Activated naive CD4-positive, alpha-beta T cell treated with anti-CD3 and anti-CD28 coated beads, Interleukin-2, amount 50 U/mL, for 24 hours (primary cell): ENCODE data around the gene CACNB4.
"Not testable (repeated sequence)": the region's sequence is repeated elsewhere in the genome, so short reads cannot be mapped to it uniquely, and the experiment has no call there.

Experiments used
- H3K27ac Mint-ChIP-seq: one replicate; pipeline ENCODE4 v1.8.0; 2021; ENCODE audit warnings: mild to moderate bottlenecking, mixed read lengths
- H3K27me3 Mint-ChIP-seq: one replicate; pipeline ENCODE4 v1.8.0; 2021; ENCODE audit warnings: mixed read lengths
- H3K36me3 Mint-ChIP-seq: one replicate; pipeline ENCODE4 v1.8.0; 2021; ENCODE audit warnings: mixed read lengths
- H3K4me1 Mint-ChIP-seq: one replicate; pipeline ENCODE4 v1.8.0; 2021; ENCODE audit warnings: mixed read lengths
- H3K4me3 Mint-ChIP-seq: one replicate; pipeline ENCODE4 v1.8.0; 2021; ENCODE audit warnings: mild to moderate bottlenecking, mixed read lengths
- H3K9me3 Mint-ChIP-seq: one replicate; pipeline ENCODE4 v1.8.0; 2021; ENCODE audit warnings: mixed read lengths

The CACNB4 gene

DNA sequence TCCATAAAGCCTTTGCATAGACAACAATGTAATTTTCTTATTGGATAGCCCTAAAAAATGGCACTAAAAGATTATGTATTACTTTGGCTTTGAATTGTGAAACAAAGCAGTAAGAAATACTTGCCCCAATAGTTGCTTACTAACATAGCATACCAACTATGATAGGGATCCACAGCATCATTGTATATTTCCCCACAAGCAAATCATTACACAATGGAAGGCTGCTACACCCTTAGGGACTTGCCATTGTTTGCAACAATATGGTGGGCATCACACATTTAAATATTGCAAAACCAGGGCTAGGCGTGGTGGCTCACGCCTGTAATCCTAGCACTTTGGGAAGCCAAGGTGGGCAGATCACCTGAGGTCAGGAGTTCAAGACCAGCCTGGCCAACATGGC, 74.4 kb downstream of the CACNB4 start:
- Mint-ChIP-seq H3K4me3 (no peak overlapping the region), H3K9me3 (no peaks in the 10 kb centered on the region), H3K36me3 (no peaks in the 10 kb centered on the region), H3K27ac (no peak overlapping the region), H3K27me3 (peaks cover under 1% of the 10 kb centered on the region), H3K4me1 (peaks cover 11% of the 10 kb centered on the region)

DNA sequence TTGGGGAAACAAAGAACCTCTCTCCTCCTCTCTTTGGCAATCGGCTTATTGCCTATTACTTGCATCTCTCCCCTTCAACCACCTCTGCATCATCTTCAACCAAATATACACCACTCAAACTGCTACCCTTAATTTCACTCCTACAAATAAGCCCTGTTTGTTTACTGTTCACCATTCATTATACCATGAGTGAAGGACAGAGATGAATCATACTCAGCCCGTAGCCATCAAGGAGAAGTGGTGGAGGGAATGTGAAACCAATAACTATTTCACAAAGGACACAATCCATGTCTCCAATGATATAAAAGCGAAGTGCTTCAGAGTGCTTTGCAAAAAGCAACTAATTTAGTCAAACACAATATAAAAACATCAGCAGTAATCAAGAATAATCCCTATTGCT, 76.8 kb downstream of the CACNB4 start:
- H3K4me3 Mint-ChIP-seq: no peak overlapping the region
- peaks cover 2% of the 10 kb centered on the region for H3K27me3 Mint-ChIP-seq
- H3K36me3 Mint-ChIP-seq: no peaks in the 10 kb centered on the region
- peaks cover 11% of the 10 kb centered on the region for H3K4me1 Mint-ChIP-seq
- H3K9me3 Mint-ChIP-seq: no peaks in the 10 kb centered on the region
- no peak overlapping the region for H3K27ac Mint-ChIP-seq

DNA sequence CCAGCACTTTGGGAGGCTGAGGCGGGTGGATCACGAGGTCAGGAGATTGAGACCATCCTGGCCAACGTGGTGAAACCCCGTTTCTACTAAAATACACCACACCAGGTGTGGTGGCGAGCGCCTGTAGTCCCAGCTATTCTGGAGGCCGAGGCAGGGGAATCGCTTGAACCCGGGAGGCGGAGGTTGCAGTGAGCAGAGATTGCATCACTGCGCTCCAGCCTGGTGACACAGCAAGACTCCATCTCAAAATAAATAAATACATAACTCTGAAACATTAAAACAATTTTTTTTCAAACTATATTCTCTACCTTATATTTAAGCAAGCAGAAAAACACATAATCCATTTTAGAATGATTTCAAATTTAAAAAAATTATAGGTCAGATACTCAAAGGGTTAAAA, 77.8 kb downstream of the CACNB4 start:
- not testable (repeated sequence) for H3K4me1 Mint-ChIP-seq, H3K27me3 Mint-ChIP-seq, H3K4me3 Mint-ChIP-seq, H3K9me3 Mint-ChIP-seq, H3K27ac Mint-ChIP-seq, H3K36me3 Mint-ChIP-seq

DNA sequence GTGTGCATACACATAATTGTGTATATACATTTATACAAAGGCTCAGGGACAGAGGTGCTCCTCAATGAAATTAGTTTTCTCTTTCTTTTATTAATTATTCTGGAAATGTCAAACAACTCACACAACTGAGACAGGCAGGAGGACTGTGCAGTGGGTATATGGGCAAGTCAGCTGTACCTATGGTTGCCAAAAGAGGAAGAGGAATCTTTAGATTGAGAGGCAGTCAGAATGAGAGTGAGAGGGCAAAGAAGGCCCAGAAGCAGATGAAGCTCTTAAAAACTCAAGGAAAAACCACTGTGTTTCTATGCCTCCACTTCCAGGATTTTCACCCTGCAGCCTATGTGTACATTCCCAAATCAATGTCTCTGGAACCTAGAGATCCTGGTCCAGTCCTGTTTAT, 79.1 kb downstream of the CACNB4 start:
- Mint-ChIP-seq H3K9me3 (no peaks in the 10 kb centered on the region), H3K27me3 (peaks cover 2% of the 10 kb centered on the region), H3K27ac (no peak overlapping the region), H3K4me3 (no peak overlapping the region), H3K4me1 (no peaks in the 10 kb centered on the region), H3K36me3 (no peaks in the 10 kb centered on the region)

DNA sequence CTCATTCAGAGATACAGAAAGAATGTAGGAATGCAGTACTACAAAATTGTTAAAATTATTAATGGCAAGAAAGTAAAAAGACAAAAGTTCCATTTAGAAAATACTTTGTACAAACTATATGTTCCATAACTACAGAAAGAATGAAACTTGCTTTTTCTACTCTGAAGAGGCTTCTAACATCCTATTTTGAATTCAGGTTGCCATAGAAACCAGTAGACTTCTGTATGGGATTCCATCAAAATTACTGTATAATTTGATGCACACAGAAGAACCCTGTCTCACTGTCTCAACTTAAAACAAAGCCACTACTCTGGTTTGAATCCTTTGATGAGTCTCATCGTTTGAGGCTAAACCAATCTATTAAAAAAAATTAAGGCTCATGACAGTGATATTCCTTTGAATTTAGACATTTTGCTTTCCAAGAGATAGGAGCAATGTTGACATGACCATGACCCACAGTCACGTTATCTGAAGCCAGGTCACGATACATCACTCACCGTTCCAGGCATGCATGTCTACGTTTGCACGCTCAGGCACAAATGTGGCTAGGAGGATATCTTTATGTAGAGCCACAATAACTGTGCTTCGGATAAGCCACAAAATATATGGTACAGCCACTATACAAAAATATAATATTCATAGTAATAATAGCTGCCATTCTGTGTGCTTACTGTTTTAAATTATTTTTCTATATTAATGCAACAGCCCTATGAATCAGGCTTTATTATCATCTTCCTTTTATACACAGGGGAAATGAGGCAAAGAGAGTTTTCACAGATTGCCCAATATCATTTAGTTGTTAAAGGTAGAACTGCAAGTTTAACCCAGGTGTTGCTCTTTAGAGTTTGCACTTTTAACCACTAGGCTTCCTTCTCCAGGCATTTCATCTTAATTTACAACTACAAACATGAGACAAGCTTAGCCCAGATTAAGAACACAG, 82.4 kb downstream of the CACNB4 start:
- H3K4me3 Mint-ChIP-seq: no peak overlapping the region
- H3K9me3 Mint-ChIP-seq: no peaks in the 10 kb centered on the region
- H3K36me3 Mint-ChIP-seq: no peaks in the 10 kb centered on the region
- H3K27ac Mint-ChIP-seq: no peak overlapping the region
- H3K27me3 Mint-ChIP-seq: peaks cover 2% of the 10 kb centered on the region
- H3K4me1 Mint-ChIP-seq: no peaks in the 10 kb centered on the region

DNA sequence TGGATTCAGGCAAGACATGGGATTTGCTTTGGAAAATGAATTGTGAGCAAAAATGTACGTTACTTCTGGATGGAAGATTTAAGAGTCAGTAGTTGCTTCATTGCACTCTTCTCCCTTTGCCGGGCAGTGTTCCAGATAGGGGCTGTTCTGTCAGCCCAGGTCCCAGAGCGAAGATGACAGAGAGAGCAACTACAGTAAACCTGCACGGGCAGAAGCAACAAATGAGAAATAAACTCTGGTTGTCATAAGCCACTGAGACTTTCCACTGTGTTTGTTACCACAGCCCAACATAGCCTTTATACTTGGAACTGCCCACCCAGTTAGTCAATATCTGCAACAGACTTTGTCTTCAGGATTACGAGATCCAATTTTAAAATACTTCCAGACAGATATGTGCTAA, 83.3 kb downstream of the CACNB4 start:
- H3K27me3 Mint-ChIP-seq: peaks cover 2% of the 10 kb centered on the region
- no peaks in the 10 kb centered on the region for H3K4me1 Mint-ChIP-seq
- no peaks in the 10 kb centered on the region for H3K36me3 Mint-ChIP-seq
- no peaks in the 10 kb centered on the region for H3K9me3 Mint-ChIP-seq
- no peak overlapping the region for H3K4me3 Mint-ChIP-seq
- H3K27ac Mint-ChIP-seq: no peak overlapping the region

DNA sequence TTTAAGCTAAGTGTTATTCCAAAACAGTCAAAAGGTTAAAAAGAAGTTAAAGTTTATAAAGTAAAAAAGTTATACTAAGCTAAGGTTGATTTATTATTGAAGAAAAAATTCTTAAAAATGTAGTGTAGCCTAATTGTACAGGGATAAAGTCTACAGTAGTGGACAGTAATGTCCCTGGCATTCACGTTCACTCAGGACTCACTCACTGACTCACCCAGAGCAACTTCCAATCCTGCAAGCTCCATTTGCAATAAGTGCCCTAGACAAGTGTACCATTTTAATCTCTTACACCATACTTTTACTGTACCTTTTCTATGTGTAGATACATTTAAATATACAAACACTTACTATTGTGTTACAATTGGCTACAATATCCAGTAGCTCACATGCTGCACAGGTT, 86.1 kb downstream of the CACNB4 start:
- Mint-ChIP-seq H3K9me3 (no peaks in the 10 kb centered on the region), H3K27me3 (no peaks in the 10 kb centered on the region), H3K27ac (no peak overlapping the region), H3K36me3 (no peaks in the 10 kb centered on the region), H3K4me1 (no peaks in the 10 kb centered on the region), H3K4me3 (no peak overlapping the region)

DNA sequence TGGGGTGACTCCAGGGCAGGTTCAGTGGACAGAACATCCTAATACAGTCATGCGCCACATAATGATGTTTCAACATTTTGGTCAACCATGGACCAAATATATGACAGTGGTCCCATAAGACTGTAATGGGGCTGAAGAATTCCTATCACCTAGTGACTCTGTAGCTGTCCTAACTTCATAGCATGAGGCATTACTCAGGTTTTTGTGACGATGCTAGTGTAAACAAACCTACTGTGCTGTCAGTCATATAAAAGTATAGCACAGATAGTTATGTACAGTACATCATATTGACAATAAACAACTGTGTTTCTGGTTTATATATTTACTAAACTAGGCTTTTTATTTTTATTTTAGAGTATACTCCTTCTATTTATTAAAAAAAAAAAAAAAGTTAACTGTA, 87.1 kb downstream of the CACNB4 start:
- Mint-ChIP-seq H3K36me3 (no peaks in the 10 kb centered on the region), H3K27me3 (no peaks in the 10 kb centered on the region), H3K27ac (no peak overlapping the region), H3K4me1 (no peaks in the 10 kb centered on the region), H3K4me3 (no peak overlapping the region), H3K9me3 (no peaks in the 10 kb centered on the region)

DNA sequence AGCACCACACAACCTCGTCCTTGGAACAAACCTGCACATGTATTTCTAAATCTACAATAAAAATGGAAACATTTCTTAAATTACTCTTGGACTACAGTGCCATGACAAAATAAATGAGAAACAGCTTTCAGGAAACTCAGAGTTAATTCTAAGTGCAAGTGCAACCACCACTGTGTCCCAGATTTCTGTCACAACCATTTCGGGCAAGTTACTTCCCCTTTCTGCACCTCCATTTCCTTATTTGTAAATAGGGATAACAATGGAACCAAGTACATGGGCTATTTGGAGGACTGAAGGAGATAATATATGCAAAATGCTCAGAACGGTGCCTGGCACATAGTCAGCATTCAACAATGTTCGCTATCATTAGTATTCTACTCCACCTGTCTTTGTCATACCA, 93.2 kb downstream of the CACNB4 start:
- H3K9me3 Mint-ChIP-seq: no peaks in the 10 kb centered on the region

DNA sequence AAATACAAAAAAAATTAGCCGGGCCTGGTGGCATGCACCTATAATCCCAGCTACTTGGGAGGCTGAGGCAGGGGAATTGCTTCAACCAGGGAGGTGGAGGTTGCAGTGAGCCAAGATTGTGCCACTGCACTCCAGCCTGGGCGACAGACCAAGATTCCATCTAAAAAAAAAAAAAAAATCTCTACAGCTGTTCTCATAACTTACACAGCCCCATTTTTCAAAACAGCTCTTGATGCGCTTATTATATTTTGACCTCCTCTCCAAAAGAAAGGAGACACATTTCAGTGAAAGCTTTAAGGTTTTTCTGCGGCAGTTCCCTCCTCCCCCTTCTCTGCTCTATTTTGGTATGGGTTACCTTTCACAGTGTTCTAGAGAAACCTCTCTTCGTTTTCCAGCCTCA, 95.6 kb downstream of the CACNB4 start:
- not testable (repeated sequence) for H3K4me1 Mint-ChIP-seq, H3K9me3 Mint-ChIP-seq, H3K4me3 Mint-ChIP-seq, H3K27me3 Mint-ChIP-seq, H3K27ac Mint-ChIP-seq, H3K36me3 Mint-ChIP-seq

More for the DNA sequence above, 93.2 kb downstream of the CACNB4 start:
- Mint-ChIP-seq H3K4me3 (no peak overlapping the region), H3K27me3 (no peaks in the 10 kb centered on the region), H3K36me3 (no peaks in the 10 kb centered on the region), H3K4me1 (peaks cover 7% of the 10 kb centered on the region), H3K27ac (no peak overlapping the region)

DNA sequence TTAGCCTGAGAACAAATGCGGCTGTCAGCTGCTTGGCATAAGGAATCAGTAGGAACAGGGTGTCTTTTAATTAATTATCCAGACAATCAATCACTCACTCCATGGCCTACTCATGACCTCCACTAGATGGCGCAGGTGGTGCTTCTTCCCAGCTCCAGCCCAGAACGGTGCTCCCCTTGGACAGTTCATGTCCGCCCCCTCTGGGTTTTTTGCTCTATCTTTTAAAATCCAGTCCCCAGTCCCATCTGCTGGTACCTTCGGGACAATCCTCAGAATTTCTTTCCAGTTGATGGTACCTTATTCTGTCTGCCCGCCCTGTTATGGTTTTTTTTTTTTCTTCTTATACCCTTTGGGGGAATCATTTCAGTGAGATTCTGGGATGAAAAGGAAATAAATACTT, 99.8 kb downstream of the CACNB4 start:
- Mint-ChIP-seq H3K36me3 (no peaks in the 10 kb centered on the region), H3K27me3 (no peaks in the 10 kb centered on the region), H3K4me3 (no peak overlapping the region), H3K9me3 (no peaks in the 10 kb centered on the region), H3K27ac (no peak overlapping the region), H3K4me1 (peaks cover under 1% of the 10 kb centered on the region)

DNA sequence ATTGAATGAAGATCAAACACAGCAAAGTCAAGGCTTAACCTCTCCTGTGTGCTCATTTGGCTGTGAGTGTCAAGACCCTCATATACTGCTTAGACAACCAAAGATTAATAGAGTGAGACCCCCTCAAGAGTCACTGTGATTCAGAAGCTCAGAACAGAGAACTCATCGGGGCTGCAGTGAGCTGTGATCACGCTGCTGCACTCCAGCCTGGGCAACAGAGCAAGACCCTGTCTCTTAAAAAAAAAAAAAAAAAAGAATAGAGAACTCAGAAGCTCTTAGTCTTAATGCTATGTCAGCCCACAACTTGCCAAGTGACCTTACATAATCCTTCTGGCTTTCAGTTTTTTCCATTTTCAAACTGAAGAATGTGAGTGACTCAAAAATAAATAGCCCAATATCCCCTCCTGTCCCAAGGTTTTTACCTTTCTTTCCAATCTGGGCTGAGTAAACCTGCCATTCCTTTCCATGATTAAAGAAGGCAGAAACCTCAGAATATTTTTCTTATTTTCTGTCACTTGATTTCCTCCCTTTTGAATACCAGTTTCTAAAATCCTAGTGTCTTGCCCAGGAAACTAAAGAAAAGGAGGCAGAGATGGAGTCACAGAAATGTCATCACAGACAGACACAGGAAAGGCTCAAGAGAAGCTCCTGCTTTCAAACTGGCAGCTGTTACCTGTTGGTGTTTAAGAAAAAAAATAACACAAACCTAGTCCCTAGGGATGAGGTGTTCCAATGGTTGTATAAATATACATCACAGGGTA, 102.4 kb downstream of the CACNB4 start:
- no peaks in the 10 kb centered on the region for H3K27me3 Mint-ChIP-seq
- H3K36me3 Mint-ChIP-seq: no peaks in the 10 kb centered on the region
- no peaks in the 10 kb centered on the region for H3K9me3 Mint-ChIP-seq
- H3K27ac Mint-ChIP-seq: no peak overlapping the region
- no peaks in the 10 kb centered on the region for H3K4me1 Mint-ChIP-seq
- H3K4me3 Mint-ChIP-seq: no peak overlapping the region

DNA sequence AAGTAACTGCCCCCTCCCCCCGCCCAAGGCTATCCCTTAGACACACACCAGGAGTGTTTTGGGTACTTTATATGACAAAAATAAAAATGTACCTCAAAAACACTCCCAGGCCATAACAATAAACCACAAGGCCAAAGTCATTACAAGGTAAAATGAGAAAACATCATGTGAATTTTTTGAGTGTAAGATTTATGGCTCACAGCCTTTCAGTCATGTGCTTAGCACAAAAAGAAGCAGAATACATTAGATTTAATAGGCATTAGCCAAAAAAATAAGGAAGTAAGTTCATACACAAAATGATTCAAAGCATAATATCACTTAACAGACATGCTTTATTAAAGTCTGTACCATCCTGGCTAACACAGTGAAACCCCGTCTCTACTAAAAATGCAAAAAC, 103.7 kb downstream of the CACNB4 start:
- Mint-ChIP-seq H3K4me1 (no peaks in the 10 kb centered on the region), H3K4me3 (no peak overlapping the region), H3K36me3 (no peaks in the 10 kb centered on the region), H3K27me3 (no peaks in the 10 kb centered on the region), H3K27ac (no peak overlapping the region), H3K9me3 (no peaks in the 10 kb centered on the region)

DNA sequence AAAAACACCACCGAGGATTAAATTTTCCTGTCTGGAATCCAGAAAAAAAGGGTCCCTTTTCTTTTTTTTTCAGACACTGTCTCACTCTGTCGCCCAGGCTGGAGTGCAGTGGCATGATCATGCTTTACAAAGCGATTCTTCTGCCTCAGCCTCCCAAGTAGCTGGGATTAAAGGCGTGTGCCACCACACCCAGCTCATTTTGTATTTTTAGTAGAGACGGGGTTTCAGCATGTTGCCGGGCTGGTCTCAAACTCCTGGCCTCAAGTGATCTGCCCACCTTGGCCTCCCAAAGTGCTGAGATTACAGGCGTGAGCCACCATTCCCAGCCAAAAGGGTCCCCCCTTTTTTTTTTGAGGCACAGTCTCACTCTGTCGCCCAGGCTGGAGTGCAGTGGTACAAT, 104.7 kb downstream of the CACNB4 start:
- H3K27me3 Mint-ChIP-seq, H3K9me3 Mint-ChIP-seq, H3K4me1 Mint-ChIP-seq, H3K27ac Mint-ChIP-seq, H3K4me3 Mint-ChIP-seq, H3K36me3 Mint-ChIP-seq: not testable (repeated sequence)

DNA sequence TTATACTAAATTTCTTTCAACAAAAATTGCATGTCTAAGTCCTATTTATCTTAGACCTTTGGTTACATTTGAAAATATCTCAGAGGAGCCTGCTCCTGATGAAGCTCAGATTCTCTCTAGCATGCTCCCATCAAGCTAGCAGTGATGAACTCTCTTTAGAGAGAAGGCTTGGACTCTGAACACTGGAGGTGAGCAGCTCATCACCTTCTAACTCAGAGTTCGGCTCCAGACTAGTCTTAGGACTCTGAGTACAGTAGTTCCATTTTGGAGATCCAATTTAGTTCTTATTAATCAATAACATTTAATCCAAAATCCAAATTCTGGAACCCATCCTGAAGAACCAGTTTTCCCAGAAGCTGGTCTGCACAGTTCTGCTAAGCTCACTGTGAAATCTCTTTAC, 107.8 kb downstream of the CACNB4 start:
- H3K4me1 Mint-ChIP-seq: no peaks in the 10 kb centered on the region
- H3K4me3 Mint-ChIP-seq: no peak overlapping the region
- H3K27me3 Mint-ChIP-seq: no peaks in the 10 kb centered on the region
- no peak overlapping the region for H3K27ac Mint-ChIP-seq
- H3K9me3 Mint-ChIP-seq: no peaks in the 10 kb centered on the region
- H3K36me3 Mint-ChIP-seq: no peaks in the 10 kb centered on the region

DNA sequence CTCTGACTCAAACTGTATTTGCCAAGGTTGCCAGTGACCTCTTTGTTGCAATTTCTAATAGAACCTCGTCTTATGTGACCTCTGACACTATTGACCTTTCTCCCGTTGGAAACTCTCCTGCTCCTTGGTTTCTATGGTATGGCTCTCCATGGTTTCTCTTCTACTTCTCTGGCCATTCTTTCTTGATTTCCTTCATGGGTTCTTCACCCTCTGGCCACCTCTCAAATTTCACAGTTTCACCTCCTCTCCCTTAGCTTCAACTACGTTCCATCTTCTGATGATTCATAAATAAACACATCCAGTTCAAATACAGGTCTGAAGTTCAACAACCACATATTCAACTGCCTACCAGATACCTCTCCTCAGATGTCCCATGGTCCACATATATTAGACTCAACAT, 109.5 kb downstream of the CACNB4 start:
- H3K4me3 Mint-ChIP-seq: no peak overlapping the region
- H3K4me1 Mint-ChIP-seq: no peaks in the 10 kb centered on the region

More for the DNA sequence above, 109.5 kb downstream of the CACNB4 start:
- no peaks in the 10 kb centered on the region for H3K27me3 Mint-ChIP-seq
- H3K36me3 Mint-ChIP-seq: no peaks in the 10 kb centered on the region
- H3K9me3 Mint-ChIP-seq: no peaks in the 10 kb centered on the region
- H3K27ac Mint-ChIP-seq: no peak overlapping the region
